Measurements from ENCODE around the gene GRIA1.

Gene GRIA1

GRCh38 chr5:153490118-153491037 is at the start of gene GRIA1:
Gene GRIA1, plus strand, starts transcription at chr5:153490670.
- DNase-seq: no peak

GRCh38 chr5:153445875-153446579 is 44.4 kb upstream of the GRIA1 start:
- DNase-seq: no peak

GRCh38 chr5:153447534-153447933 is 42.9 kb upstream of the GRIA1 start:
- DNase-seq: no peak

- no peak for DNase-seq
Observed at GRCh38 chr5:153456354-153456753, 34.1 kb upstream of the GRIA1 start.

DNA sequence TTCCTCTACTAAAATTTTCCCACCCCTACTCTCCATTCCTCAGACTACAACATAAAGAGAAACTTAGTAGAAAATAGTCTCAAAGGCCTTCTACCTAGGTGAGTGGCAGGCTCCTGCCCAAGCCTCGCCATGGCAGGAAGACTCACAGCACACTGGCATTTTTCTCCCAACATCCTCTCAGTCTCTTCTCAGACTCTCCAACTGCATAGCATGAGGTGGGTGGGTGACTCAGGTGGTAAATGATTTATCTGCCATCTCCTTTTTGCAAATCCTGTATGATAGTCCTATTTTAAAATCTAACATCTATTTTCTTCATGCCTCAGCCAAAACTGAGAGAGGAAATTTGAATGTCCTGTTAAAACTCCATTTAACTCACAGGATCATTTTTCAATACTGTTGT is 33.5 kb upstream of the GRIA1 start:
- no peak for DNase-seq

GRCh38 chr5:153458268-153458667 is 32.2 kb upstream of the GRIA1 start:
- DNase-seq: no peak

DNA sequence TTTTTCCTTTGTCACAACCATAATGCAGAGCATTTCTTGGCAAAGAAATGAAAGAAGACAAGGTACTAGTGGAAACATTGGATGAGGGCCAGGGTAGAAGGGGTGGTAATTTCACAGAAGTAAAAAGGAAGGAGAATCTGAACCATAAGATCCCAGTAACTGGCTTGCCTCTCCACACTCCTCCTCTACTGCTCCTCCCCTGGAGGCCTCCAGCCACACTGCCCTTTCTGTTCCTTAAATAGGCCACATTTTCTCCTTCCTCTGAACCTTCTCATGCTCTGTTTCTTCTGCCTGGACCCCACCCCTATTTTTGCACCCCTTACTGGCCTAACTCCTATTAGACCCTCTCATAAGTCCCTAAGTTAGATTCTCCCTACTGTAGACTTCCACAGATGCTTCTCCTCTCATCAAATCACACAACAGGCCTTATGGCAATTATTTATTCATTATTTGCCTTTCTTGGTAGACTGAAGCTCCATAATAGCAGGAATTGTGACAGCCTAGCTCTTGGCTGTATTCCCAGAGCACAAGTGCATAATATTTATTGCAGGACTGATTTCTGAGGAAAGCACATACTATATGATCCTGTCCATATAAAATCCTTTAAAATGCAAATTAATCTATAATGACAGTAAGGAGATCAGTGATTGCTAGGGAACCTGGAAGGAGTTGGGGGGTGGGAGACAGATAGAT is 31.3 kb upstream of the GRIA1 start:
- DNase-seq: no peak

DNA sequence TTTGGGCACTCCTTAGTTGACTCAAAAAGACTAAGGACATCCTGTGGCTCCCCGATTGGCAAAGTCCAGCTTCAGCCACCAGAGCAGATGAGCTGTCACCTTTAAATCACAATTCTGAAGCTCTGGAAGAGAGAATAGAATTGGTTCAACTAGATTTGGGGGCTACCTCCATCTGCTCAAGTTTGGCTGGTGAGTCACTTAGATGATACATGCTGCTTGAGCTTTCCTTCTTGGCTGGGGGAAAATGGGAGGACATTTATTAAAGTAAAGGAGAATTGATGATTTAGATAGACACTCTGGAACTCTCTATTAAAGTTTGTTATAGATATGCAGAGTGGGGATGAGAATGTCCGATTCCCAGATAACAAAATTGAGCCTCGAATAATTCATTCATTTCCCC is 30.0 kb upstream of the GRIA1 start:
- DNase-seq: no peak

- no peak for DNase-seq
Observed at GRCh38 chr5:153461341-153461740, 29.1 kb upstream of the GRIA1 start.

DNA sequence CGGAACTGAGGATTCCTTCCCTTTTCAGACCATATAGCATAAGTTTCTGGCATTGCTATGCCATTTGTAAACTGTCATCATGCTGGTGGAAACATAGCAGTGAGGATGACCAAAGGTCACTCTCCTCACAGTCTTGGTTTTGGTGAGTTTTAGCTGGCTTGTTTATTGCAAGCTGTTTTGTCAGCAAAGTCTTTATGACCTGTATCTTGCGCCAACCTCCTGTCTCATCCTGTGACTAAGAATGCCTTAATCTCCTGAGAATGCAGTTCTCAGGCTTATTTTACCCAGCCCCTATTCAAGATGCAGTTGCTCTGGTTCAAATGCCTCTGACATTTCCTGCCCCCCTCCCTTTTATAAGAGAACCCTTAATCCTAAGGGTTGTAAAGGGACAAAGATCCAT is 26.7 kb upstream of the GRIA1 start:
- no peak for DNase-seq

- no peak for DNase-seq
Observed at GRCh38 chr5:153467546-153467945, 22.9 kb upstream of the GRIA1 start.

DNA sequence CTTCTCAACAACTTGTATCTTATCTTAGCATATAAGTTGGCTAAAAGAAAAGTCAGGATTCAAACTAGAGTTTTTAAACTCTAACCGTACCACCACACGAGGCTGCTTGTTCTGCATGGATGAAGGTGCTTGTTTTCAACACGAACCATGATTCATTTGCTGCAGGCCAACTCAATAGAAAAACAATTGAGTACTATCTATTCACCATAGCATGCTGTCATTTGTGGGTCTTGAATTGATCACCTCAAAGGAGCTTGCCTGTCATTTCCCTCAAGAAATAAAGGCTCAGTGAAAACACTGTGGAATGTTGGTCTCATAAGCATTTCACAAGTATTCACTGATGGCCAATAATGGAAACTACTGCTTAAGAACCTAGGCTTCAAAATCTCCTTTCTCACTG is 21.0 kb upstream of the GRIA1 start:
- no peak for DNase-seq

DNA sequence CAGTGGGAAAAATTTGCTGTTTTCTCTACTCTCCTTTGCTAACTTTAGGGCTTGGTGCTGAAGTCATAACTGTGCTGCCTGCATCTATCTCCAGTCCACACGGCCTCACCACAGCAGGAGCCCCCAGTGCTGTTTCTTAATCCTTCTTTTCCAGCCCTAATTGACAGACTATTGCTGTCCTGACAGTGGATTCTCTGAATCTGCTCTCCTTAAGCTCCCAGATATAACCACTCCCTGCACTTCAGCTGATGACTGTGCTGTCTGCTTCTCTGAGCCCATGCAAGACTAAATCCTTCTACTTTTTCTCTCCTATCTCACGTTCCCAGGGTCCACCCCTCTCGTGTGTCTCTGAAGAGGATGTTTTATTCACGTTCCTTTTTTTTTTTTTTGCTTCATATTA is 19.7 kb upstream of the GRIA1 start:
- DNase-seq: no peak

- no peak for DNase-seq
Observed at GRCh38 chr5:153476767-153477166, 13.7 kb upstream of the GRIA1 start.

- DNase-seq: no peak
Observed at GRCh38 chr5:153480401-153480800, 10.1 kb upstream of the GRIA1 start.

DNA sequence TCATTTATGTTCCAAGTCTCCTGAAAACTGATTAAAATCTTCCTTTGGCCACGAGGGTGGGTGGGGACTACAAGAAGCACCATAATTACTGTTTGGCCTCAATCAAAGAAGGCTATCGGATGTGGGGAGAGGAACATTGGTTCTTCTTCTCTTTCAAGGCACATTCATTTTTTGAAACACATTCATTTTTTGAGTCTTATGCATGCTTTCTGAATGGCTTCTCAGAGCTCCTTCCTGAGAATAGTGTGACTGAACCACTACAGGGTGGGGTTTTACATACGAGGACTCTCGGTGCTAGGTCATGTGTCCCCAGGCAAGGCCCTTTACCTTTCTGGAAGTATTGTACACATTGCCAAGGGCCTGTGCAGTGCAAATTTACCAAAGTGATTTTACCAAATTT is 7.0 kb upstream of the GRIA1 start:
- DNase-seq: no peak

GRCh38 chr5:153485641-153486040 is 4.8 kb upstream of the GRIA1 start:
- DNase-seq: no peak

GRCh38 chr5:153486771-153487170 is 3.7 kb upstream of the GRIA1 start:
- no peak for DNase-seq

GRCh38 chr5:153489611-153490010 is 859 bp upstream of the GRIA1 start:
- DNase-seq: no peak

DNA sequence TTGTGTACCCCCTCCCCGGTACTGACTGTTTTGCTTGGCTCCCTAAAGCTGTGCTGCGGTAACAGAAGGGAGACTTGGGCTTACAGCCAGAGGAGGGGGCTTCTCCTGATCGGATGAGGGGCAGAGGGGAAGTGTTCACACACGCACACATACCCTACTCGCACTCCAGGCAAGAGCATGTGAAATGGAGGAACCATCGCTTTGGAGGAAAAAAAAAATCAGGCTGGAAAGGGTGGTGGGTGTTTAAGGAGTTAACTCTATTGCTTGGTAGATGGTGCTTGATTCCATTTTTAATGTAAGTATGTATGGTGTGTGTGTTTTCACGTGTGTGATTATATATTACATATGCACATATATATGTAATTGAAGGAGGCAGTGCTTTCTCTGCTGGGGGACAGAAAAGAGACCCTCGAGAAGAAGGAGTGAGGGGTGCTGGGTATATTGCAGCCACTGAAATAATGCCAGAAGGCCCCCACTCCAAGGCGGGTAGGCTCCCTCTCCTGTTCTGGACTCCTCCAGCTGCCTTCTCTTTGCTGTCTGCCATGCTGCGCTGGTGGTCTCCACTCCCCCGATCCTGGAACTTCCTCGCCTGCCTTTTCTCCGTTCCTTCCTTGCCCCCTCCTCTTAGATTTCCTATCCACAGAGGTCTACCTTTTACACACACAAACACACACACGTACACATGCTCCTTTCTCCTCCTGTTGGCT is 721 bp downstream of the GRIA1 start:
- no peak for DNase-seq

- no peak for DNase-seq
Observed at GRCh38 chr5:153491856-153492255, 1.4 kb downstream of the GRIA1 start.

DNA sequence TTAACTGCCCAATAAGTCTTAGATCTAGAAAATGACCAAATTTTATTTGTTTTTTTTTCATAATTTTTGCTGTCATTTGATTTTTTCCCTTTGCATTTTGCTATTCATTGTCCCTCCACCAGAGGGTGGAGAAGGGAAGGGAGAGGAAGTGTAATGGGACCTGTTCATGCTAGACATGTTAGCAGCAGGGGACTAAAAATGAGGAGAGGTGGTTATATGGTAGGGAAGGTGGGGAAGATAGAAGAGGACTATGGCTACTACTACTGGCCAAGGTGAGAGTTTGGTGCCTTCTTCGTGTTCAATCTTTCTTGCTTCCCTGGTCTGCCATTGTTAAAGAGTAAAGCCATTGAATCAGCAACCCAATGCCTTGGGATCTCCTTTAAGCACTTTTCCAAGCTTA is 6.4 kb downstream of the GRIA1 start:
- DNase-seq: peak; percentile 1 to 7

GRCh38 chr5:153498516-153498915 is 8.0 kb downstream of the GRIA1 start:
- DNase-seq: no peak

All from AML-193 (cell line).